Measurements from ENCODE around the gene PTK7.

The PTK7 gene

GRCh38 chr6:43207286-43207685 is 131.2 kb downstream of the PTK7 start:
- DNase-seq (no peak), ATAC-seq (no peak)
